ENCODE data around the gene EPS8L3. TPM values are rescaled to one million over a fixed set of nuclear protein-coding genes. Genes with fewer than 3 reads are reported as not detected.

The EPS8L3 gene
- total RNA-seq, 1 experiment from 2014 or later, result not detected

DNA sequence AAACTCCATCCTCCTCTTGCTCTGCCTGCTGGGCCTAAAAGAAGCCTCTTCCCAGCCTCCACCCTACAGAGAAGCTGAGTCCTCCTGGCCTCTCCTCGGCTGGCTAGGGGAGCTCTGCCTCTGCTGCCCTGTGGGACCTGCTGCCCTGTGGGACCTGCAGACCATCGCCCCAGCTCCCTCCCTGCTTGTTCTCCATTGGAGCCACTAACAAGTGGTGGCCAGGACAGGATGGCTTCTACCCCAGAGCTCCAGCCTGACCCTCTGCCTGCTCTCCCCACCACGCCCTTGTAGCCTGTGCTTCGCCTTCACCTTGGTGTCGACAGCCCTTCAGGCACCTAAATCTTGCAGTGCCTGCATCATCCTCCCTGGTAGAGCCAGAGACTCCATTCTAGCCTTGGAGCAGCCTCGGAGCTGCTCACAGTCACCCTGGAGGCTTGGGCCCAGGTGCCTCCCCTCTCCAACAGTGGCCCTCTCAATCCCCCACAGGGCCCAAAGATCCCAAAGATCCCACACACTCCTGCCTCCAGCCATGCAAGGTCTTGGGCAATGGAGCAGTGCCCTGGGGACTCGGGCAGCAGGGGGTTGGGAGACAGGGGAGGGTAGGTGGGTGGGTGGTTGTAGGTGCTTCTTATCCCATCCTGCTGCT lies 3.0 kb downstream of the EPS8L3 start:
- Histone ChIP-seq H3K4me1 (ENCODE audit: insufficient read depth, low read length, poor library complexity, severe bottlenecking) (no peaks in the 10 kb centered on the region), H3K27ac (ENCODE audit: low read depth, low read length, poor library complexity, severe bottlenecking) (no peak overlapping the region), H3K9me3 (ENCODE audit: low read depth, low read length, poor library complexity, severe bottlenecking) (no peaks in the 10 kb centered on the region), H3K27me3 (replicated peaks; ENCODE audit: insufficient read depth, low read depth, low read length, poor library complexity) (no peaks in the 10 kb centered on the region), H3K36me3 (ENCODE audit: insufficient read depth, low read length, poor library complexity, severe bottlenecking) (no peaks in the 10 kb centered on the region), H3K4me3 (ENCODE audit: low read depth, low read length, poor library complexity, severe bottlenecking) (no peak overlapping the region)
- no TSS peak for BruUV-seq (replicated peaks)
- POLR2A ChIA-PET (ENCODE audit: low non-redundant PET), result no interaction called here
- intact Hi-C loops (cut with micrococcal nuclease; ENCODE audit: unreplicated experiment), result no loop called here
- DNase-seq (ENCODE audit: low spot score), result no peak
- TF ChIP-seq, protein P1, sequence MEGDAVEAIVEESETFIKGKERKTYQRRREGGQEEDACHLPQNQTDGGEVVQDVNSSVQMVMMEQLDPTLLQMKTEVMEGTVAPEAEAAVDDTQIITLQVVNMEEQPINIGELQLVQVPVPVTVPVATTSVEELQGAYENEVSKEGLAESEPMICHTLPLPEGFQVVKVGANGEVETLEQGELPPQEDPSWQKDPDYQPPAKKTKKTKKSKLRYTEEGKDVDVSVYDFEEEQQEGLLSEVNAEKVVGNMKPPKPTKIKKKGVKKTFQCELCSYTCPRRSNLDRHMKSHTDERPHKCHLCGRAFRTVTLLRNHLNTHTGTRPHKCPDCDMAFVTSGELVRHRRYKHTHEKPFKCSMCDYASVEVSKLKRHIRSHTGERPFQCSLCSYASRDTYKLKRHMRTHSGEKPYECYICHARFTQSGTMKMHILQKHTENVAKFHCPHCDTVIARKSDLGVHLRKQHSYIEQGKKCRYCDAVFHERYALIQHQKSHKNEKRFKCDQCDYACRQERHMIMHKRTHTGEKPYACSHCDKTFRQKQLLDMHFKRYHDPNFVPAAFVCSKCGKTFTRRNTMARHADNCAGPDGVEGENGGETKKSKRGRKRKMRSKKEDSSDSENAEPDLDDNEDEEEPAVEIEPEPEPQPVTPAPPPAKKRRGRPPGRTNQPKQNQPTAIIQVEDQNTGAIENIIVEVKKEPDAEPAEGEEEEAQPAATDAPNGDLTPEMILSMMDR (conservative IDR thresholded peaks at IDR 0.05; ENCODE audit: low read depth, low read length), result no peak
- TF ChIP-seq EZH2 (IDR thresholded peaks at IDR 0.05; ENCODE audit: borderline replicate concordance, low read depth, low read length, poor library complexity, severe bottlenecking), result no peak
- CTCF ChIA-PET, result no interaction called here

DNA sequence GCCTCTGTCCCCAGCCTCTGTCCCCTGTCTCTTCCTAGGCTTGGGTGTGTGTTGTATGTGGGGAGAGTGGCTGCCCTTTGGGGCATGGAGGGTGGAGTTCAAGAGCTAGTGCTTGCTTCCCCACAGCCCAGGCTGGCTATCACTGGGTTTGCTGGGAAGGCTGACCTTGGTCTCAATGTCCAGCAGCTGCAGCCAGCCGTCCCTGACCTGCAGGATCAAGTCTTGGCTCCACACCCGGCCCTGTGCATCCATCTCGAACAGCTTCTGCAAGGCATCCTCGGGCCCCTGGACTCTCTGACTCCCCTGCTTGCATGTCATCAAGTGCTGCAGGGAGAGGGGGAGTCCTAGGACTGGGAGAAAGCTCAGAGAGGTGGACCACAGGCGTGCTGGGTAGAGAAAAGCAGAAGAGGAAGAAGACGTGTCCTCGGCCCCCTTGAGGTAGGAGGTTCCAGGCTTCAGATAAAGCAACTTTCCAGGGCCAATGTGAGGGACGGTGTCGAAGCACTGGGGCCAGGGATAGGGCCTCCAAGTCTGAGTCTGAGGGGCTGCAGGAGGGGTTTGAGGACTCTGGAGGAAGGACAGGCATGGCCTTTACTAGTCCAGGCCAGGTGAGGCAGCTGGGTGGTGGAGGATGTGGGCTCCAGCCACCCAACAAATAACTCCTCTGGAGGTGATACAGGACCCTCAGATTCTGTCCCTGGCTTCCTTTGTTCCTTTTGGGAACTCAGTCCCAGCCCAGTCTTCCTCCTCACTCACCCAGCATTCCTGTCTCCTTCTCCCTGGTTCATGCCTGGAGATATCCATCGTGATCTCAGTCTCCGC lies 4.0 kb downstream of the EPS8L3 start:
- no peak for DNase-seq (ENCODE audit: low spot score)
- H3K9me3 ChIP-seq (ENCODE audit: low read depth, low read length, poor library complexity, severe bottlenecking), result no peaks in the 10 kb centered on the region
- no peak overlapping the region for H3K27ac ChIP-seq (ENCODE audit: low read depth, low read length, poor library complexity, severe bottlenecking)
- H3K36me3 ChIP-seq (ENCODE audit: insufficient read depth, low read length, poor library complexity, severe bottlenecking), result no peaks in the 10 kb centered on the region
- H3K27me3 ChIP-seq (replicated peaks; ENCODE audit: insufficient read depth, low read depth, low read length, poor library complexity), result no peaks in the 10 kb centered on the region
- ChIA-PET CTCF (no interaction called here), POLR2A (ENCODE audit: low non-redundant PET) (no interaction called here)
- H3K4me3 ChIP-seq (ENCODE audit: low read depth, low read length, poor library complexity, severe bottlenecking), result no peak overlapping the region
- intact Hi-C loops (cut with micrococcal nuclease; ENCODE audit: unreplicated experiment), result no loop called here
- TF ChIP-seq, protein P1 (conservative IDR thresholded peaks at IDR 0.05; ENCODE audit: low read depth, low read length), result no peak
- no peak for TF ChIP-seq EZH2 (IDR thresholded peaks at IDR 0.05; ENCODE audit: borderline replicate concordance, low read depth, low read length, poor library complexity, severe bottlenecking)
- no peaks in the 10 kb centered on the region for H3K4me1 ChIP-seq (ENCODE audit: insufficient read depth, low read length, poor library complexity, severe bottlenecking)
- no TSS peak for BruUV-seq (replicated peaks)

DNA sequence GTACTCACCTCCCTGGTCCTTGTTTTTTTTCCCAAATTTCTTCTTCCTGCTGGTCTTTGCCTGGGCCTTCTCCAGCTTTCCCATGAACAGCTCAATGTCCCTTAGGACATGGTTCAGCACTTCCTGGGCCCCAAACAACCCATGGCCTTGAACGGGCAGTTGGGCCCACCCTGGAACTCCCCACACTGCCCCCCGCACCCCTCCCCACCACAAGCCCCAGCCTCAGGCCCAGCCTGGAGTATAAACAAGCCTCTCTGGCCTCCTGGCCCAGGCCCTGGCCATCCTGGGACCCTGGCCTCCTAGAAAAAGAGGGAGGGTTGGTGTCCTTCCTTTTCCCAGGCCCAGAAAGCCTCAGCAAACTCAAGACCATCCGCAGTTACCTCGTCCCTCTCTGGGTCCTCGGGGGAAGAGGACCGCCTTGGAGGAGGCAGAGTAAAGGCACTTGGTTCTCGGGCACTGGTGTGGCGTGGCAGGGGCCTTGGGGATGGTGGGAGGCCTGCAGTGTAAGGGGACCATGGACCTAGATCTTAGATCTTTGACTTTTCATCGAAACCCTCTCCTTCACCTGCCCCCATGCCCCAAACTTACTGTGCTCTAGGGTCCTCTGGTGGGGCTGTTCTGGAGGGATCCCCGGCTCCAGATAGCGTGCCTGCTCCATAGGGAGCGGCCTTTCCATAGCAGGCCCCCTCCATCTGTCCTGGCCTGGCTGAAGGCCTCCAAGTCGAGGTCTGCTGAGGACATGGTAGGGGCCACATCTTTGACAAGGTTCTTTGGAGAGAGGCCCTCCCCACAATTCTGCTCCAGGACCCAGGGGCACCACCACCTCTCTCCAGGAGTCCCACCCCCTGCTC lies 5.6 kb downstream of the EPS8L3 start:
- no TSS peak for BruUV-seq (replicated peaks)
- POLR2A ChIA-PET (ENCODE audit: low non-redundant PET), result no interaction called here
- DNase-seq (ENCODE audit: low spot score), result no peak

More for the DNA sequence above, 5.6 kb downstream of the EPS8L3 start:
- intact Hi-C loops (cut with micrococcal nuclease; ENCODE audit: unreplicated experiment), result no loop called here
- H3K9me3 ChIP-seq (ENCODE audit: low read depth, low read length, poor library complexity, severe bottlenecking), result no peaks in the 10 kb centered on the region
- TF ChIP-seq, protein P1 (conservative IDR thresholded peaks at IDR 0.05; ENCODE audit: low read depth, low read length), result no peak
- no peak for TF ChIP-seq EZH2 (IDR thresholded peaks at IDR 0.05; ENCODE audit: borderline replicate concordance, low read depth, low read length, poor library complexity, severe bottlenecking)
- H3K4me3 ChIP-seq (ENCODE audit: low read depth, low read length, poor library complexity, severe bottlenecking), result no peak overlapping the region
- no peaks in the 10 kb centered on the region for H3K36me3 ChIP-seq (ENCODE audit: insufficient read depth, low read length, poor library complexity, severe bottlenecking)
- CTCF ChIA-PET, result no interaction called here
- no peaks in the 10 kb centered on the region for H3K27me3 ChIP-seq (replicated peaks; ENCODE audit: insufficient read depth, low read depth, low read length, poor library complexity)
- H3K27ac ChIP-seq (ENCODE audit: low read depth, low read length, poor library complexity, severe bottlenecking), result no peak overlapping the region
- no peaks in the 10 kb centered on the region for H3K4me1 ChIP-seq (ENCODE audit: insufficient read depth, low read length, poor library complexity, severe bottlenecking)

All from A673 (cell line).